H1 (cell line): Measurements from ENCODE around the gene RTN4RL2. TPM values are rescaled to one million over a fixed set of nuclear protein-coding genes. Genes with fewer than 3 reads are reported as not detected.

Source experiments
- CTCF ChIA-PET: fragments of 300-600 bp; sonication (Branson Sonifier 250); formaldehyde crosslinking; loops from one replicate; lab custom pipeline; 2021; ENCODE audit not compliant: partially characterized antibody; lab: Charles Lee
- POLR2A ChIA-PET: fragments of 300-600 bp; sonication (Branson Sonifier 250); formaldehyde crosslinking; loops from one replicate; lab custom pipeline; 2021; ENCODE audit warnings: inconsistent platforms; ENCODE audit not compliant: partially characterized antibody; lab: Charles Lee
- DNase-seq, 2 experiments: peaks; one replicate each; pipeline versions ENCODE4 v3.0.0 to v3.0.0-alpha.2; 2010 to 2022; ENCODE audit warnings: low spot score in 2 of 2, low read depth in 1 of 2, mixed read lengths in 1 of 2
- FAIRE-seq: peaks from 2 replicates; lab custom pipeline; 2011; peaks lifted over from hg19 to GRCh38; lab: Jason Lieb, UNC
- H2AFZ ChIP-seq: 2 replicates; pipeline ENCODE4 v1.8.1; 2012; ENCODE audit warnings: low read length, inconsistent platforms
- H2AK5ac ChIP-seq: 2 replicates; pipeline ENCODE4 v1.6.1; 2013; ENCODE audit warnings: low read depth, low read length
- H2BK120ac ChIP-seq: replicated peaks from 2 replicates; pipeline ENCODE3; 2013; ENCODE audit warnings: low read depth, low read length, inconsistent platforms
- H2BK12ac ChIP-seq: 2 replicates; pipeline ENCODE4 v1.6.1; 2013; ENCODE audit warnings: low read depth, low read length
- H2BK15ac ChIP-seq: 2 replicates; pipeline ENCODE4 v1.6.1; 2013; ENCODE audit warnings: low read length
- H2BK20ac ChIP-seq: 2 replicates; pipeline ENCODE4 v1.6.1; 2013; ENCODE audit warnings: low read length
- H2BK5ac ChIP-seq: 2 replicates; pipeline ENCODE4 v1.6.1; 2013; ENCODE audit warnings: low read depth, low read length
- H3K14ac ChIP-seq: 2 replicates; pipeline ENCODE4 v1.6.1; 2013; ENCODE audit warnings: inconsistent platforms; ENCODE audit not compliant: insufficient read length
- H3K18ac ChIP-seq: 2 replicates; pipeline ENCODE4 v1.6.1; 2013; ENCODE audit warnings: low read length; ENCODE audit errors: extremely low read depth
- H3K23ac ChIP-seq: 2 replicates; pipeline ENCODE4 v1.6.1; 2013; ENCODE audit warnings: inconsistent platforms; ENCODE audit not compliant: insufficient read length
- H3K23me2 ChIP-seq: 2 replicates; pipeline ENCODE4 v1.6.1; 2013; ENCODE audit warnings: low read depth, low read length
- H3K27ac ChIP-seq: 2 replicates; pipeline ENCODE4 v1.6.1; 2011; ENCODE audit warnings: low read depth, low read length, inconsistent platforms
- H3K27me3 ChIP-seq, 4 experiments: replicated peaks in 1 of 4; 1 replicate in 1 of 4; 2 replicates in 3 of 4; pipeline versions ENCODE4 v1.6.1 to v1.8.1; 2011 to 2013; ENCODE audit warnings: low read length in 3 of 4, mild to moderate bottlenecking in 3 of 4, inconsistent platforms in 2 of 4, mixed read lengths in 2 of 4, moderate library complexity in 1 of 4; ENCODE audit not compliant: control insufficient read depth in 3 of 4, insufficient read depth in 3 of 4; ENCODE audit errors: extremely low read depth in 1 of 4
- H3K36me3 ChIP-seq, 4 experiments: 2 replicates each; pipeline versions ENCODE4 v1.6.1 to v1.8.1; 2011 to 2013; ENCODE audit warnings: mild to moderate bottlenecking in 4 of 4, low read length in 3 of 4, moderate library complexity in 2 of 4, control low read depth in 1 of 4, inconsistent platforms in 1 of 4; ENCODE audit not compliant: insufficient read depth in 4 of 4, control insufficient read depth in 2 of 4
- H3K4ac ChIP-seq: replicated peaks from 2 replicates; pipeline ENCODE3; 2013; ENCODE audit warnings: low read length, low read depth, mixed read lengths, inconsistent platforms; ENCODE audit not compliant: insufficient read length
- H3K4me1 ChIP-seq, 4 experiments: replicated peaks in 1 of 4; 1 replicate in 1 of 4; 2 replicates in 3 of 4; pipeline versions ENCODE4 v1.6.1 to v1.8.1; 2011 to 2013; ENCODE audit warnings: low read length in 3 of 4, inconsistent platforms in 2 of 4, mixed read lengths in 1 of 4; ENCODE audit not compliant: insufficient read depth in 4 of 4, control insufficient read depth in 3 of 4
- H3K4me2 ChIP-seq, 2 experiments: 2 replicates each; pipeline versions ENCODE4 v1.6.1 to v1.8.1; 2011 to 2013; ENCODE audit warnings: low read depth in 2 of 2, low read length in 2 of 2, control low read depth in 1 of 2, inconsistent platforms in 1 of 2, mild to moderate bottlenecking in 1 of 2; ENCODE audit not compliant: insufficient read depth in 1 of 2
- H3K4me3 ChIP-seq, 4 experiments: fragments of 200-600, 300-600 bp in 1 of 4; sonication (generic), shearing (Covaris generic), sonication (Bioruptor Twin) in 1 of 4; 2 replicates each; pipeline versions ENCODE4 v1.5.1 to v1.8.1; 2011 to 2016; ENCODE audit warnings: low read length in 4 of 4, low read depth in 3 of 4, control low read depth in 2 of 4, inconsistent platforms in 2 of 4, mild to moderate bottlenecking in 2 of 4, mixed read lengths in 1 of 4, moderate library complexity in 1 of 4; ENCODE audit not compliant: insufficient read depth in 2 of 4; ENCODE audit errors: extremely low read depth in 1 of 4
- H3K56ac ChIP-seq: replicated peaks from 2 replicates; pipeline ENCODE3; 2013; ENCODE audit warnings: low read depth, mild to moderate bottlenecking, mixed read lengths, low read length, inconsistent platforms; ENCODE audit not compliant: insufficient read length
- H3K79me1 ChIP-seq: 2 replicates; pipeline ENCODE4 v1.6.1; 2013; ENCODE audit warnings: low read depth, low read length, control low read depth
- H3K79me2 ChIP-seq, 2 experiments: 2 replicates each; pipeline versions ENCODE4 v1.6.1 to v1.8.1; 2012 to 2013; ENCODE audit warnings: low read length in 2 of 2, mild to moderate bottlenecking in 2 of 2, inconsistent platforms in 1 of 2; ENCODE audit not compliant: insufficient read depth in 2 of 2, control insufficient read depth in 1 of 2
- H3K9ac ChIP-seq, 4 experiments: replicated peaks in 1 of 4; 1 replicate in 1 of 4; 2 replicates in 3 of 4; pipeline versions ENCODE4 v1.6.1 to v1.8.1; 2011 to 2013; ENCODE audit warnings: low read depth in 3 of 4, low read length in 3 of 4, control low read depth in 2 of 4, mild to moderate bottlenecking in 2 of 4, moderate library complexity in 2 of 4, inconsistent platforms in 1 of 4; ENCODE audit errors: extremely low read depth in 1 of 4
- H3K9me3 ChIP-seq, 2 experiments: 2 replicates each; pipeline versions ENCODE4 v1.6.1 to v1.8.1; 2012 to 2013; ENCODE audit warnings: mild to moderate bottlenecking in 2 of 2, moderate library complexity in 2 of 2, control low read depth in 1 of 2, inconsistent platforms in 1 of 2, low read depth in 1 of 2, low read length in 1 of 2, mixed read lengths in 1 of 2; ENCODE audit not compliant: insufficient read depth in 2 of 2
- H4K20me1 ChIP-seq, 2 experiments: replicated peaks in 1 of 2; 2 replicates each; pipeline versions ENCODE3 to v1.8.1; 2011 to 2013; ENCODE audit warnings: inconsistent platforms in 2 of 2, low read length in 2 of 2, mild to moderate bottlenecking in 1 of 2; ENCODE audit not compliant: insufficient read depth in 2 of 2, control insufficient read depth in 1 of 2
- H4K5ac ChIP-seq: 2 replicates; pipeline ENCODE4 v1.6.1; 2013; ENCODE audit warnings: low read length, low read depth, mixed read lengths, inconsistent platforms; ENCODE audit not compliant: insufficient read length
- H4K8ac ChIP-seq: 2 replicates; pipeline ENCODE4 v1.8.0; 2013; ENCODE audit warnings: mild to moderate bottlenecking, moderate library complexity, low read length, inconsistent platforms; ENCODE audit not compliant: insufficient read depth; ENCODE audit errors: extremely low read depth
- H4K91ac ChIP-seq: replicated peaks from 2 replicates; pipeline ENCODE3; 2013; ENCODE audit warnings: low read length, mixed read lengths, inconsistent platforms; ENCODE audit not compliant: insufficient read length
- ASH2L ChIP-seq: fragments of 200-600, 300-600 bp; sonication (generic); IDR thresholded peaks from one replicate; pipeline ENCODE4 v1.7.1; 2017; ENCODE audit warnings: low read length
- BACH1 ChIP-seq: IDR thresholded peaks from 2 replicates; pipeline ENCODE4 v1.6.1; 2012; ENCODE audit warnings: low read length, improper control_type of control experiment
- CBX5 ChIP-seq: fragments of 300-800, 300-1000 bp; sonication (generic); IDR thresholded peaks from 2 replicates; pipeline ENCODE4 v1.7.1; 2016; ENCODE audit warnings: antibody characterized with exemption, low read length, low read depth
- EZH2 ChIP-seq: fragments of 200-600 bp; sonication (generic); IDR thresholded peaks from 2 replicates; pipeline ENCODE4 v1.7.1; 2012; ENCODE audit warnings: low read depth, mild to moderate bottlenecking, moderate library complexity, low read length, inconsistent platforms; ENCODE audit not compliant: severe bottlenecking
- GABPA ChIP-seq: IDR thresholded peaks from 2 replicates; pipeline ENCODE4 v1.6.1; 2011; ENCODE audit warnings: mild to moderate bottlenecking, low read length, moderate library complexity, borderline replicate concordance; ENCODE audit not compliant: insufficient read depth
- RFX5 ChIP-seq: IDR thresholded peaks from 2 replicates; pipeline ENCODE4 v1.6.1; 2011; ENCODE audit warnings: low read depth, low read length, improper control_type of control experiment, borderline replicate concordance
- RXRA ChIP-seq: IDR thresholded peaks from 2 replicates; pipeline ENCODE4 v1.6.1; 2011; ENCODE audit warnings: low read depth, mild to moderate bottlenecking, low read length, moderate library complexity; ENCODE audit not compliant: insufficient read depth
- SIRT6 ChIP-seq: IDR thresholded peaks from one replicate; pipeline ENCODE4 v1.7.1; 2012; ENCODE audit warnings: low read length, inconsistent platforms
- SP2 ChIP-seq: IDR thresholded peaks from 2 replicates; pipeline ENCODE4 v1.6.1; 2012; ENCODE audit warnings: mild to moderate bottlenecking, low read length, inconsistent platforms
- TAF1 ChIP-seq: IDR thresholded peaks from 2 replicates; pipeline ENCODE4 v1.6.1; 2011; ENCODE audit warnings: mild to moderate bottlenecking, low read depth, low read length
- TCF12 ChIP-seq: IDR thresholded peaks from 2 replicates; pipeline ENCODE4 v1.6.1; 2011; ENCODE audit warnings: low read depth, mild to moderate bottlenecking, low read length
- WGBS, 2 experiments: shearing (Covaris generic) in 1 of 2; methylation state at CpG; one replicate each; pipeline versions ENCODE4 v1.1.6 to v1.1.7; 2013 to 2015; ENCODE audit warnings: low lambda C conversion rate in 2 of 2, mixed read lengths in 2 of 2, inconsistent platforms in 1 of 2, low coverage in 1 of 2, missing lambda C conversion rate in 1 of 2; ENCODE audit not compliant: insufficient replicate concordance in 2 of 2, insufficient coverage in 1 of 2, insufficient read length in 1 of 2; ENCODE audit errors: extremely low coverage in 1 of 2, missing lambda C conversion rate in 1 of 2; 5-methylcytosine and 5-hydroxymethylcytosine counted together
- polyA plus RNA-seq, 7 experiments: library from polyadenylated mRNA; depleted of rRNA in 3 of 7; stranded (reverse) in 5 of 7; unstranded in 2 of 7; fragments of >200 nt in 5 of 7; fragments of 200-250 nt in 2 of 7; gene quantifications; 1 replicate in 5 of 7; 2 replicates in 1 of 7; 4 replicates in 1 of 7; pipeline versions ENCODE4 v1.2.1 to v1.2.3, GENCODE V29; 2011 to 2013; ENCODE audit warnings: missing spikeins in 2 of 7, mixed read lengths in 2 of 7
- total RNA-seq: library from RNA; stranded (reverse); fragmentation: NEBNext Ultra II Directional; extraction: Animal tissue kit (Norgen Biotek cat#: 25700); gene quantifications from 2 replicates; pipeline ENCODE4 v1.2.1, GENCODE V29; 2021
- TF ChIP-seq, protein P1 (sequence below): IDR thresholded peaks from 2 replicates; pipeline ENCODE4 v1.6.1; 2011; ENCODE audit warnings: low read depth, mild to moderate bottlenecking, low read length; ENCODE audit not compliant: insufficient read depth

Gene RTN4RL2
- total and polyA plus RNA-seq, 2 of the 8 experiments (the other 6 are each of a cell fraction or from before 2014, with no cell fraction given) = 11.4 to 23.7 TPM

DNA sequence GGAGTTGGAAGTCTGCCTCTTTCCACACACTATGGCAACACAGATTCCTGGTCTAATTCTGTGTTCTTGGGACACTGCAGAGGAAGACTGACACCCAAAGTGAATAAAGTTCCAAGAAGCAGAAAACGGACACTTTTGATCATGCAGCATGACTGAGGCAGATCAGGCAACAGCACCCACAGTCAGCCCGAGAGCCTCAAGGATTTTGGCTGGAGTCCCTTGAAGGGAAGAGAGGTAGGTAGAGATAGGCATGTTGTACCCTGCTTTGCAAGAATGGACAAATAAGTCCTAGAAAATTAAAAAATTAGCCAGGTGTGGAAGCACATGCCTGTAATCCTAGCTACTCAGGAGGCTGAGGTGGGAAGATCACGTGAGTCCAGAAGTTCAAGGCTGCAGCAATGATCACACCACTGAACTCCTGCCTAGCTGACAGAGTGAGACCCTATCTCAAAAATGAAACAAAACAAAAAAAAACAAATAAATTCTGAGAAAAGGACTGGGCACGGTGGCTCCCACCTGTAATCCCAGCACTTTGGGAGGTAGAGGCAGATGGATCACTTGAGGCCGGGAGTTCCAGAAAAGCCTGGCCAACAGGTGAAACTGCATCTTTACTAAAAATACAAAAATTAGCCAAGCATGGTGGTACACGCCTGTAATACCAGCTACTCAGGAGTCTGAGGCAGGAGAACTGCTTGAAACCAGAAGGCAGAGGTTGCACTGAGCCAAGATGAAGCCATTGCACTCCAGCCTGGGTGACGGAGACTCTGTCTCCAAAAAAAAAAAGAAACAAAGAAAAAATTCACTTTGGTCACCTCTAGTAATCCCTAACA lies 48.2 kb downstream of the RTN4RL2 start:
- no peak overlapping the region for H4K91ac ChIP-seq
- H2BK120ac ChIP-seq = no peak overlapping the region
- no peak overlapping the region for H2BK5ac ChIP-seq
- H3K23ac ChIP-seq = no peak overlapping the region
- no peak overlapping the region for H2BK20ac ChIP-seq
- peaks cover 2 to 3% of the 10 kb centered on the region in 2 experiments for H4K20me1 ChIP-seq
- no peak for DNase-seq
- H2AFZ ChIP-seq = no peak overlapping the region
- CTCF ChIA-PET = interaction anchor here (0.9 to 33.7 kb wide), 6 partner anchors 11 to 28 kb away, joined by 3 to 1146 read pairs (median 8); partner anchors contain the start of genes SLC43A1, SMTNL1 and TIMM10
- H3K56ac ChIP-seq = no peak overlapping the region
- no peak overlapping the region for H3K9ac ChIP-seq
- no peak overlapping the region for H4K8ac ChIP-seq
- H3K4me1 ChIP-seq = peaks cover 0 to 3% (median 1%) of the 10 kb centered on the region in 4 experiments
- no peaks in the 10 kb centered on the region for H3K9me3 ChIP-seq
- no peak overlapping the region for H3K4me3 ChIP-seq
- no peak overlapping the region for H2AK5ac ChIP-seq
- H3K4me2 ChIP-seq = no peak overlapping the region
- 91% methylated on average over 7 of the region's 7 CpGs; no CpG with 5 or more reads in 1 of the 2 experiments for WGBS, 2 experiments
- no peaks in the 10 kb centered on the region; a peak in 1 of 7 replicates for H3K27me3 ChIP-seq
- no peak overlapping the region for H3K14ac ChIP-seq
- H3K23me2 ChIP-seq = peaks cover 1% of the 10 kb centered on the region; the same call in 1 of the 2 replicates
- H3K18ac ChIP-seq = no peak overlapping the region
- peaks cover under 1% of the 10 kb centered on the region; the same call in 1 of the 2 replicates for H3K79me1 ChIP-seq
- POLR2A ChIA-PET = interaction anchor here (1.0 to 1.4 kb wide), 2 partner anchors 9 to 167 kb away, joined by 3 to 4 read pairs; no protein-coding TSS in a partner anchor
- H3K4ac ChIP-seq = no peak overlapping the region
- no peak for FAIRE-seq
- H3K27ac ChIP-seq = no peak overlapping the region
- H3K36me3 ChIP-seq = no peaks in the 10 kb centered on the region
- H2BK15ac ChIP-seq = no peak overlapping the region
- no peak overlapping the region for H2BK12ac ChIP-seq
- H4K5ac ChIP-seq = no peak overlapping the region
- H3K79me2 ChIP-seq = peaks cover 0 to 30% of the 10 kb centered on the region in 2 experiments; a peak in 3 of 4 replicates
- no peak for TF ChIP-seq SP2
- TF ChIP-seq EZH2 = no peak
- no peak for TF ChIP-seq SIRT6
- TF ChIP-seq, protein P1, sequence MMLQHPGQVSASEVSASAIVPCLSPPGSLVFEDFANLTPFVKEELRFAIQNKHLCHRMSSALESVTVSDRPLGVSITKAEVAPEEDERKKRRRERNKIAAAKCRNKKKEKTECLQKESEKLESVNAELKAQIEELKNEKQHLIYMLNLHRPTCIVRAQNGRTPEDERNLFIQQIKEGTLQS = no peak
- TF ChIP-seq RXRA = no peak
- TF ChIP-seq TCF12 = no peak
- no peak for TF ChIP-seq ASH2L
- TF ChIP-seq RFX5 = no peak
- TF ChIP-seq GABPA = no peak
- TF ChIP-seq CBX5 = no peak
- no peak for TF ChIP-seq TAF1
- TF ChIP-seq BACH1 = no peak
